Hypothalamus (tissue), 51 donors: ENCODE data around the gene NFATC2.

Source experiments
- DNase-seq, 51 donors: peaks; one replicate each; lab custom pipeline; 2025; lab: John Stamatoyannopoulos, UW

The NFATC2 gene

DNA sequence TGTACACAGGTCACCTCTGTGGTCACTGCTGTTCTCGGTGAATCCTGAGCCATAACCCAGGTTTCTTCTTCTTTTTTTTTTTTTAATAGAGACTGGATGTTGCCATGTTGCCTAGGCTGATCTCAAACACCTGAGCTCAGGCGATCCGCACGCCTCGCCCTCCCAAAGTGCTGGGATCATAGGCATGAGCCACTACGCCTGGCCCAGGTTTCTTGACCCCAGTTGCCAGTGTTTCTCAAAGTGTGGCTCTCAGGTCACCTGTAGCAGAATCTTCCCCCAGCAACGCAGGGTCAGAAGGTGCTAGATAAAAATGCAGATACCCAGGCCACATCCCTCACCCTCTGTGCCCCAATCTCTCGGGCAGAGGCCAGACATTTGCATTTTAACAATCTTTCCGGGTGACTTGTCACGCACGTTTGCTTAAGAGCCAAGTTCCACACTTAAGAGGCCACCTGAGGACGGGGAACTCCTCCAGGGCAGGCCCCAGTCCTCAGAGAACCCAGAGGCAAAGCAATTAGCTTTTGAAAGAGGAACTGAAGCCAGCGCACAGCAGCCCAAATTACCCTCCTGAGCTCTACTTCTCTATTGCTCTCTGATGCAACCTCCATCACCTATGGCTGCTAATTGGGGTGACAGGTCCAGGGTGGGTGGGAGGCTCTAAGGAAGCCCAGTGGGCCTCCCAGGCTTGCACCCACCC, 81.8 kb downstream of the NFATC2 start:
- DNase-seq: no peak

DNA sequence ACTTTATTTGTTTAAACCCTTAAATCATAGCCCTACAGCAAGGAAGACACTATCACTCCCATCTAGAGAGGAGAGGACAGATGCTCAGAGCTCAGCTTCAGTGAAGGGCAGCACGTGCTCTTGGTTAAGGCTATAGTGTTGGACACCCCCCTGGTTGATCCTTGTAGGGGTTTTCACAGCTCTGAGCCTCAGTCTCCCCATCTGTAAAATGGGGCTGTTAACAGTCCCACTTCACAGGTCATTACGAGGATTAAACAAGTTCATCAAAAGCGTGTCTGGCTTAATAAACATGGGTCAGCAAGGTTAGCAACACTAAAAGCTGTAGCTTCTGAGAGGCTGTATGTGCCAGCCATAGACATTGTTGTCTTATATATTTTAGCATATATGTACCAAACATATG, 82.4 kb downstream of the NFATC2 start:
- no peak for DNase-seq

DNA sequence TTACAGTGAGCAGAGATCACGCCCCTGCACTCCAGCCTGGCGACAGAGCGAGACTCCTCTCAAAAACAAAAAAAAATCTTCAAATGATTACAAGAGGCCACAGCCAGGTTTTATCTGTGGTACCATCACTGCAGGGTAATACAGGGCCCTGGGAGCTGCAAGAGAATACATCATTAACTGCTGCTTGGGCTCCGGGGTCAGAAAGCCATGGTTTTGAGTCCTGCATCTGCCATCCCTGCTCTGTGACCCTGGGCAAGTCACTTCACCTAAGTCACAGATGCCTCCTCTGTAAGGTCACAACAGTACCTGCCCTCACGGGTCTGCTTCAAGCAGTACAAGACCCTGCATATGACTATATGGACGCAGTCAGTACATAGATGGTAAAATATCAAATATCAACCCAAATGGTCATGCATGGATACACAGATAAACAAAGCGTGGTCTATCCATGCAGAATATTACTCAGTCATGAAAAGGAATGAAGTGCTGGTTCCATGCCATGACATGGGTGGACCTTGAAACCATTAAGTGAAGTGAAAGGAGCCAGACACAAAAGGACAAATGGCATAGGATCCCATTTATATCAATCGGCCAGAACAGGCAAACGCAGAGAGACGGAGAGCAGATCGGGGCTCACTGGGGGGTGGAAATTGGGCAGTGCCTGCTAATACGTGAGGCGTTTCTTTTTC, 83.6 kb downstream of the NFATC2 start:
- DNase-seq: no peak

DNA sequence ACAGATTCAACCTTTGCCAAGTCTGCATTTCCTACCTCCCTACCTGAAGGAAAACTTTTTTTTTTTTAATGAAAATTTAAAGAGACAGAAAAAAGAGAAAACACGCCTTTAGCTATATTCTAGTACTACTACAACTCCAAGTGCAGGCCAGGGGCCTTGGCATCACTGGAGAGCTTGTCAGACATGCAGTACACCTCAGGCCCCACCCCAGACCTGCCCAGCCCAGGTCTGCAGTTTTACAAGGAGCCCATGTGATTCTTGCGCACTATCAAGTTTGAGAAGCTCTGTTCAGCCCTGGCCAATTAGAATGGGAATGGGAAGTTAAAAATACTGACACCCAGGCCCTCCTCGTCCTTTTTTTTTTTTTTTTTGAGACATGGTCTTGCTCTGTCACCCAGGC, 85.0 kb downstream of the NFATC2 start:
- DNase-seq: no peak

DNA sequence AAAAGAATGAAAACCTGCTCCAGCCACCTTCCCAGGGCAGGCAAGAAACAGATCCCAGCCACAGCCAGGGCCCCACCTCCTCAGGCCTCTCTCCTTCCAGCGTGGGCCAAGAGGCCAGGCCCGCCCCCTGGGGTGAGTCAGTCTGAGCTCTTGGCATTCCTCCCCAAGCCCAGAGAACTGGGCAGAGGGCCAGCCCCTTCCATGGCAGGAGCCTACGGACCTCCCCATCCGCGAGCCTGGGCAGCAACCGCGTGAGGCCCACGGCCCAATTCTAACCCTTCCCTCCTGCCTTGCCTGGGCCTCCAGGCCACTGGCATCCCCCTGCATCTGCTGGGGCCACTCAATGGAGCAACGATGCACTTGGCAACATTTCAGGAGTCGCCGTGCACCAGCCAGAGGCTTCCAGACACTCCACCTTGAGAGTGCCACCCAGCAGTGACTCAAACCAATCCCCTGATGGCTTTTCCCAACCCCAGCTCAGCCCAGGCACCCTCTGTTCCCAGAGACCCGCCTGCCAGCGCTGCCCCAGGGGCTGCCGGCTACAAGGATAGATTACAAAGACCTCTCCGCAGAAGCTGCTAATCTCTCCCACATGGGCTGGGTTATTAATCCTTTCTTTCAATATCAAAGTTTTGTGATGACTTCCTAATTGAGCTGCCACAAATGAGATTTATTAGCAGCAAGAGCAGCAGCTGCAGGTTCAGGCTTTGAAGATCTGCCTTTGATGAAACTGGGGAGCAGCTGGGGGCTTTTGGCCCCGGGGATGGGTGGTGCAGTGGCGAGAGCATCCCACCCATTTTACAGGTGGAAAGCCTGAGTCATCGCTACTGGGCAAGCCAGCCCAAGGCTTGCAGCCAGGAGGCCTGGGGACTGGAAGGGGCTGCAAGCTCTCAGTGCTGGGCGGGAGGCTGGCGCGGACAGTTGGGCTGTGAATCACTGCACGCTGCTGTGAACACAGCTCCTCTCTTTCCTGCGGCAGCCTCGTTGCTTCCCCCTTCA, 85.7 kb downstream of the NFATC2 start:
- peak; percentile 22 to 94 (median 81) for DNase-seq

DNA sequence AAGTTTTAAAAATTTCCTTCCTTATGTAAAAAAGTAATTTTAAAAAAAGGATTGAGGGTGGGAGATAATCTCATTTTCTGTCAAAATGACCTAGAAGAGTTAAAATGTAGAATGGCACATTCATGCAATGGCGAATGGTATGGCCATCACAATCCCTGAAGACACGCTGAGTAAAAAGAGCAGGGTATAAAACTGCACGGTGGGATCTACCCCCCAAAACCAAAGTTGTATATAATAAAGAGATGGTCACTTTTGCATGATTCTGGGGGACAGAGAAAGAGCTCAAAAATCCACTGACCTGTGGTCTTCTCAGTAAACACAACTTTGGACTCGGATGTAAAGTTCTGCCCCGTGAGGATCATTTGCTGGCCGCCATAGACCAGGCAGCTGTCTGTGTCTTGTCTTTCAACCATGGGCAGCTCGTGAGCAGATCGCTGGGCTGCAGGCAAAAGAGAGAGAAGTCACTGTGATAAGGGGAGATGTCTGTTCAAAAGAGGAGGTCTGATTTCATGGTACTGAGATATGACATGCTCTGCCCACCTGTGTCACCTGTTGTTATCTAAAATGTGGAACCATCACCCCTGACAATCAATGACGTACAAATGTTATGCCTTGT, 88.2 kb downstream of the NFATC2 start:
- DNase-seq: no peak

DNA sequence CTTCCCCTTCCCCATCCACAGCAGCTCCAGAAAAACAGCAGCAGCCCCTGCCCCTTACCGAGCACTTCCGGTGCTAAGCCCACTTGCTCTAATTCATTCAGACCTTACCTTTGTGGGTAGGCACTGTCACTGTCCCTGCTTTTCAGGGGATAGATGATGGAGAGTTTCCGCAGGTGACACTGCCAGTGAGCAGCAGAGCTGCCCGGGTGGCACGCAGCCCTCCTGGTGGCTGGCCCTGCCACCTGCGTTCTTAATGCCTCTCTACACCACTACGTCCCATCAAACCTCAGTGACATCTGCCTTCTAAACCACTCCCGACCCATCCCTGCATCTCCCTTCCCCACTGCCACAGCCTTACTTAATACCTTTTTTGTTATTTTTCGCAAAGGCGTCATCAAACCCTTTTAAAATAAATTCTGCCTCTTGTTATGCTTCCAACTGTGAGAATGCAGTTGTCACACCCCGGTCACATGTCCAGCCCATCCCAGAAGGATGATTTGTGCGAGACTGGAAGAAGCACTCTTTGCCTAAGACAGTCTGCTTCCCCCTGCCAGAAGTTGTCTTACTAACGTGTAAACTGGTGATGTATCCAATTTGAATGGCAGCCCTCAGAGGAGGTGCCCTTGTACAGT, 89.7 kb downstream of the NFATC2 start:
- DNase-seq: no peak

DNA sequence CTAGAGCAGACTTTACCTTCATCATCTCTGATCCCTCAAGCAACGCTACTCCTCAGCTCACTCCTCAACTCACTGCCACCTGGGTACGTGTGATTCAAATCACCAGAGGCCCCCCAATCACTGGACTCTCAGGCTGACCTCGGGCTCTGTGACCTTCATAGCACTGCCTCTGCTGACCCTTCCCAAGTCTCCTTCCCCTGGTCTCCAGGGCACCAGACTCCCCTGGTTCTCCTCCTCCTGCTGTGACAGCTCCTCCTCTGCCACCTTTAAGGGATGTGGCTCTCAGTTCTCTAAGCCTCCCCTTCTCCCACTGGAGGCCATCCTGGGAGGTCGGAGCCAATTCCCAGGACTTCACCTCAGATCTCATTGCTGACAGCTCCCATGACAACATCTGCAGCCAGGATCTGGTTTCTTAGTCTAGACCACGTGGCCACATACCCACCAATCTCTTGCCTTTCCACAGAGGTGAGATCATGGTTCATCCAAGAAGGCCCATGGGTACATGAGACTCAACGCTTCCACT, 90.4 kb downstream of the NFATC2 start:
- DNase-seq: no peak

DNA sequence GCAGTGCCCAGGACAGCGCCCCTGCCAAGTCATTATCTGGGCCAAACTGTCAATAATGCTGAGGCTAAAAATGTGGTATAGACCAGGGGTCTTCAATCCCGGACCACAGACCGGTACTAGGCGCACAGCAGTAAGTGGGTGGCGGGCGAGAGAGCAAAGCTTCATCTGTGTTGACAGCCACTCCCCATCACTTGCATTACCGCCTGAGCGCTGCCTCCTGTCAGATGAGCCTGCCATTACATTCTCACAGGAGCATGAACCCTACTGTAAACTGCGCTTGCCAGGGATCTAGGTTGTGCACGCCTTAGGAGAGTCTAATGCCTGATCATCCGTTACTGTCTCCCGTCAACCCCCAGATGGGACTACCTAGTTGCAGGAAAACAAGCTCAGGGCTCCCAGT, 91.0 kb downstream of the NFATC2 start:
- no peak for DNase-seq

DNA sequence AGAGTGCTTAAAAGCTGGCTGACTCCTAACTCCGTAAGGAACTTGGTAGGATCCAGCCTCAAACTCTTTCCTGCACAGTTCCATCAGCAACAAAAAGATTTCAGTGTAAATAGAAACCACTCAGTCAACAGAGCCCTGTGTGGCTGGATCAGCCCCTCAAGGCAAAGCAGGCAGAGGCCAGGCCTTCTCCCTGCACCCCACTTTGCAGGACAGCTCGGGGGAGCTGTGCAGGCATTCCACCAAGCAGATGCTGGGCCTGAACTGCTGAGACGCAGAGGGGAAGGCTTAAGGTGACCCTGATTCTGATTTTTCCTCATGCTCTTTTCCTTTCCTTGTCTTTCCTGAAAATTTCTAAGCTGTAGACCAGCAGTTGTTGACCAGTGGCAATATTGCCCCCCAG, 91.5 kb downstream of the NFATC2 start:
- no peak for DNase-seq

DNA sequence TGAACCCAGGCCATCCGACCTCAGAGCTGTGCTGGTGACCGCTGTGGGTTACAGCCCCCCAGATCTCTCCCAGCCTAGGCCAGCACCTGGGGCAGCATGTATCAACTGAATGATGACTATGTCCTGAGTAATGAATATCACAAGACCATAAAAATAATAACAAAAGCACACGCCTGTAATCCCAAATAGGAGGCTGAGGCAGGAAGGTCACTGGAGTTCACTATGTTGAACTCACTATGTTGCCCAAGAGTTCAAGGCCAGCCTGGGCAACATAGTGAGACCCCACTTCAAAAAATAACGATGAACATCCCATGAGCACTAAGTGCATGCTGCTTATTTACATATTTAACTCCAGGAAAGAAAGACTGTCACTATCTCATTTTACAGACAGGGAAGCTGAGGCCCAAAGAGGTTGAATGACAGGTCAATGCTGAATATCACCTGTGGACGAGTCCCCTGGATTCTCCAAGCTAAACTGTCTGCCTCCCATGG, 92.3 kb downstream of the NFATC2 start:
- DNase-seq: no peak

DNA sequence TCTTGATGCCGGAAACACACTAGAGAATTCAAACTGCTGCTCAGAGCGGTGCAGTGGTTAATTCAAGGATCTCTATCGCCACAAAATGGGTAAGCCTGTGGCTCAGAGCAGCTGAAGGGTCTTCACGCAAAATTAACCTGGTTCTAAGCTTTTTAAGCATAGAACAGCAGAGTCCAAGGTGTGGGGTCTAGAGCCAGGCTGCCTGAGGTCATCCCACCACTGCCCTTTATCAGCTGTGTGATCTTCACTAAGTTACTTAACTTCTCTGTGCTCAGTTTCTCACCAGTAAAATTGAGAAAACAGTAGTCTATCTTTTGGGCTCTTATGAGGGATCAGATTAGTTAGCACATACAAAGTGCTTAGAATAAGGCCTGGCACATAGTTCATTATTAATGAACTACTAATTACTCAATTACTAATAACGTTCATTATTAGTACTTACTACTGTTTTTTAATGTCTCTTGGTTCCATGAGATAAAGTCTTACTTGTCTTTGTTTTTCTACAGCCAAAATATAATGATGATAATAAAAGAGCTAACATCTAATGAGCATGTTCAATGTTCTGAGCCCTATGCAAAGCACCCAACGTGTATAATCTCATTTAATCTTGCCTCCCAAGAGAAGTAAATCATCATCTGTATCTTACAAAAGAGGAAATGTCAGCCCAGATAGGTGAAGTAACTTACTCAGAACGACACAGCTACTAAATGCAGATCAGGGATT, 92.9 kb downstream of the NFATC2 start:
- DNase-seq: no peak

DNA sequence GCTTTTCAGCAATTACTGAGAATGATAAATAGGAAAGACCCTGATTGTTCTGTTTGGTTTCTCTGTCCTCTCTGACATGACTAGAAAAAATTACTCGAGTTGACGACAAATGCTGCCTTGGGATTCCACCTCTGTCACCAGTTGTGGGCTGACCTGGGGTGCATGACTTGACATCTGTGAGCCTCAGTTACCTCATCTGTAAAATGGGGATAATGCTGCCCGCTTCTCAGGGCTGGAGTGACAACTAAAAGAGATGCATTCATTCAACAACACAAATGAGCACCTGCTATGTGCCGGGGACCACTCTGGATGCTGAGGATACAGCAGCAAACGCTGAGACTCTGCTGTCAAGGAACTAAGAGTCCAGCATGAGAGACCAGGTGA, 94.8 kb downstream of the NFATC2 start:
- no peak for DNase-seq

DNA sequence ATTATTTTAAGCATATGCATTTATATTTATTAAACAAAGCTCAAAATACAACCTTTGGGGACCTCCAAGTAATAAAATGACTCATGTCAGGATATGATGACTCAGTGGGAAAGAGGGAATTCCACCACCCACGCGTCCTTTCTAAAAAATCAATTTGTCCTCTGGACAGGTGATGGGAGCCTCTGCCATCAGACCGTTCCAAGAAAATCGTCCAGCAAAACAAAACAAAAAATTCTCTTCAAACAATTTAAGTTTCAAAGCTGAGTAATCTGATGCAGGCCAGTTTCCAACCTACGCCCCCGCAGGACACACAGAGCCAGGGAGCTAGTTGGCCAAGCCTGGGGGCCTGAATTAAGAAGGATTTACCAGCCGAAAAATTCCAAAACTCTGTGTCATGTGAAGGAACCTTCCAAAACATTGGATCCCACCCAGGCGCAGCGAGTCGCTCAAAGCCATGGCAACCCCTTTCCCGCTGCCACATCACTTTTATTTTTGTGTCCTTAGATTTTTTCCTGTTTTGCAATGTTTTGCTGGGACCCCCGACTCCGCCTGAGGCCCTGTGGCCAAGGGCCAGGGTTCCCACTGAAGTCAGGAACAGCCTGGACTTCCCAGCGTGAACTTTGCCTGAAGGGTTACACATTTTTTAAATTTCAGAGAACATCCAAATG, 95.3 kb downstream of the NFATC2 start:
- peak in 14 of 51 donors; percentile 8 to 52 (median 26) for DNase-seq

DNA sequence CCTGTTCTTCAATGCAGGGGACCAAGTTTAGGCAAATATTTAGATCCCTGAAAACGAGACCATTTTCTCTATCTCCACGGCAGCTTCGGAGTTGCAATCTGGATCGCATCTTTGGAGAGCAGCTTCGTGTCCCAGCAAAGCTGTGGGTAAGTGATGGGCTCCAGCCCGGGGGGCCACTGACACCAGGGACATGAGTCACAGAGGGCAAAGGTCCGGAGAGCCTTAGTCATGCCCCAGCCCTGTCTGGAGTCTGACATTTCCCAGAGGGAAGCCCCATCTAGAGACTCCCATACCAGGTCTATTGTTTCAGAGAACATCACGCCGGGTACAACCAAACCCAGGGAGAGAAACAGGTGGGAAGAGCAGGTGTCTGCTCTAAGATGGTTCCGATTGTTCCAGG, 95.9 kb downstream of the NFATC2 start:
- no peak for DNase-seq

DNA sequence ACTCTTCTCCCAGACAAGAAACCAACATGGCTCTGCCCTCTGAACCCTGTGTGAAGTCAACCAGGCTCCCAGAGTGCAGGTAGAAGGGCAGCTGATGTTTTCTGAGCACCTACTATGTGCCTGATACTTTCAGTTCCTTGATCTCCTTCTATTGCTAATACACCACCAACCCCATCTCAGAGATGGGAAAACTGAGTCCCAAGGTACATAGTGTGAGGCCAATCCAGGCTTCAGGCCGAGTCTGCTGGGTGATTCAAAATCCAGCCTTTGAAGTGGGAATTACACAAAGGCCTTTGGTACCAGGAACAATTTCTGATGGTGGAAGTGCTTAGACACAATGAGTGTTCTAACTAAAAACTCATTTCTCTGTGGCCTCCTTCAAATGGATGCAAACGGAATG, 96.3 kb downstream of the NFATC2 start:
- no peak for DNase-seq

DNA sequence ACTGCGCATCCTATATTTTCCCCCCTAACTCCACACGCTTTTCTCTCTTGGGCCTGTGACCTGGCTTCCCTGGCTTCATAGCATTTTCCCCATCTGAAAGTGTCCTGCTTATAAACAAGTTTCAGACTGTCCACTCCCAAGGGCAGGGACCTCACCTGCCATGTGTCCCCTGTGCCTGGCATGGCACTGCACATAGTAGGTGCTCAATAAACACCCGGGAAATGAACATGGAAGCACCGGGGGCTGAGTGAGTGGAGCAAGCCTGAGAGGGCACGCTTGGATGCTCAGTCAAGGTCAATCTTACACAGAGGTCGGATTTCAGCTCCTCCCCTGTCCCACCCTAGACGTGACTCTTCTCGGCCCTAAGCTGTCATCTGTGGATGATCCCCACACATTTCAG, 96.9 kb downstream of the NFATC2 start:
- no peak for DNase-seq

DNA sequence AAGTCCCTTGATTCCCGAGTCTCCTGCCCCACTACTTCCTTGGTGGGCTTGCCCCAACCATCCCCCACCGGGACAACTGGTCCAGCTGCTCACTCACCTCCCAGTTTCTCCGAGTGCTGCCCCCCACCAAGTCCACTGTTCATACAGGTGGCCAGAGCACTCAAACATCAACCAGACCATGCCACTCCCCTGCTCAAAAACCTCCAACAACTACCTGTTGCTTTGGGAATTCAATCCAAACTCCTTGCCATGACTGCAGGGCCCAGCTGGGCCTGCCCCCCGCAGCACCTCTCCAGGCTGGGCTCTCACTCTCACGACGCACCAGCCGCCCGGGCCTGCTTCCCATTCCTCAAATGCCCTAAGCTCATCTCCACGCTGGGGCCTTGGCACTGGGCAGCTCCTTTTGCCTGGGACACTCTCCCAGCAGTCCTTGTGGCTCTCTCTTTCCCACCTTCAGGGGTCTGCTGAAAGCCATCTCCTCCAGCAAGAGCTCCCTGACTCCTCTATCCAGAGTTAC, 97.5 kb downstream of the NFATC2 start:
- DNase-seq: no peak

DNA sequence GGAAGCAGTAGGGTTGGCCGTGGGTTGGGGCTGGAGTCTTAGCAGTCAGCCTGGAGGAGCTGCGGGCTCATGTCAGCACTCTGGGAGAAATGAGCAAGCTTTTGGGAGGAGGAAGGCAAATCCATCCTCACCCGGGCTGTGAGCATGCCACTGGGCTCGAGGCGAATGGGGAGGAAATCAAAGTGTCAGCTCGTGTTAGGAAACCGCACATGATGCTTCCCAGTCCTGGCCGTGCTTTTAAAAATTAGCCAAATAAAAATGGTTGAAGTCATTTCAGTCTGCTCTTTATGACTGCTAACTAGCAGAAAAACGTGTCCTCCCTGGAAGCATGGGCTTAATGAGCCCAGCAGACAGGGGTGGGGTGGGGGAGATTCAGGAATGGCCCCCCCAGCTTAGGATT, 98.1 kb downstream of the NFATC2 start:
- no peak for DNase-seq
